HG02885 (cell line): ENCODE measurements around the gene GSKIP.

Source experiments
- ATAC-seq: cut with Tn5 transposase; IDR thresholded peaks from one replicate; pipeline ENCODE4 v1.9.1; 2021; ENCODE audit warnings: mild to moderate bottlenecking; ENCODE audit not compliant: unreplicated experiment, poor library complexity

Gene GSKIP

DNA sequence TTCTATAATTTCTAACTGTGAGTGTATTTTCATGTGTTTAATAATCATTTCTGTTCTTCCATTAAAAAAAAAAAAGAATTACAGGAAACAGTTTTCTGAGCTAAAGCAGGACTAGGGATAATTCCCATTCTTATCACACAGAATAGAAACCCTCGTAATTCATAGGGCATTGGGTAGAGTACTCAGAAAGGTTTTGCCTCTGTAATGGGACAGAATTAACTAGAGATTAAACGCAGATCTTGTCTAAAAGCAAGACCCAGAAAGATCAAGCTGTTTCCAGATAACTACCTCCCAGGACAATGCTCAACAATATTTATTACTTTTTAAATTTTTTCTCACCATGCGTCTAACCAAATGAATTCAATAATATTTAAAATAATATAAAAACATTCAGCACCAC, 10.2 kb downstream of the GSKIP start:
- no peak for ATAC-seq

DNA sequence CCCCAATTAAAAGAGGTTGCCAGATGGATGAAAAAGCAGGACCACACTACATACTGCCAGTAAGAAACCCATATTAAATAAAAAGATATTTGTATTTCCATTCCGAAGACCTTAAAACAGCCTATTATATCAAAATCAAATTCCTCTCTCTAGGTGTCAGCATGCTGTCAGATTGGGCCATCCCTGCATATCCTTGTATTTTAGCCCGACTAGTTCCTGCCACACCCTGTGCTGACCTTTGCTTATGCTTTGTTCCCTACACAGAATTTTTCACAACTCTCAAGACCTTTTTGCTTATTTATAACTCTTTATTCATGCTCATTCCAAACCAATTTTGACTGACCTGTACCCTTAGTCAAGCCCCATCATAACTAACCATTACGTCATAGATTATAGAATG, 12.8 kb downstream of the GSKIP start:
- no peak for ATAC-seq

- ATAC-seq = no peak
These were observed 17.4 kb downstream of the GSKIP start for GRCh38 chr14:96380735-96381134.

DNA sequence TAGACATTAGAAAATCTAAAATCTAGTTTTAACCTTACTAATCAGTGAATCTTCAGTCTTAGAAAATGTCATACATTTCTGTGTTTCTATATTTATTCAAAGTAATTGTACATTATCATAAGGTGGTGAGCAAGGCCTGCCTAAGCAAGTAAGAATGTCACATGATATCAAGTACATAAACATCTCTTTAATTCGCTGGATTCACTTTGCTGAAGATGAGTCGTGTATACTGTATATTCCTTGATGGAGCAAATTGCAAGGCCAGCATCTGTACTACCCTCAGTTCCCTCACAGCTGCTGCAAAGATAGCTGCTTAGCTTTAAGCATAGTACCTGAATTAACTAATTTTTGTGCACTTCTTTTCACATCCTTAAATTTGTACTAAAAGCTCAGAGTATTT, 20.1 kb downstream of the GSKIP start:
- ATAC-seq = no peak

DNA sequence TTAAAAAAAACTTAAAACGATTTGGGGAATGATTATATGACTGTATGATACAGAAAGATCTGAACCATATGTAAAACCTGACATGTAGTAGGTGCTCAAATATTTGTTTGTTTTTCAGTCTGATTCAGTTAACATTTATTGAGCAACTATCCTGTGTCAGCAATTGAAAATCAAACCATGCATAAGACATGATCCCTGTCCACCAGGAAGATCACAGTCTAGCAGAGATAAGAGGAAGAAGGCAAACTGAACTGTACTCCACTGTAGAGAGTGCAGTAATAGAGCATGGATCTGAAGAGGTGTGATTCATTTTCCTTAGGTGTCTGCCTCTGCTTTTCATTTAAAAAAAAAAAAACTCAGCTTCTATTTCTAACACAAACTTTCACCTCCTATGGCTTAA, 20.7 kb downstream of the GSKIP start:
- ATAC-seq = no peak

DNA sequence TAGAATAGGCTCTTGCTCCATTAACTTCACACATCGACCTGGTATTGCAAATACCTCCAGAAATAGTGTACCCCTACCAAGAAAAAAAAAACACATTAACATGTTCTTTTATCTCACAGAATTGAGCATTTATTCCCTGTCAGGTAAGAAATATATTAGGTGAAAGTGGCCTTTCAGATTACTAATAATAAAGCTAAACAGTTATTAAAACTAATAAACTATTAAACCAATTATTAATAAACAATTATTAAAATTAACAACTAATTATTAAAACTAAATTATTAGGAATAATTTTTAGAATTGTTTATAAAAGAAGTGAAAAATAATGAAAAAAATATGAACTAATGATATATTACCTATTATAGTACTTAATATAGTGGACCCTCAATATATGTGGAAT, 21.4 kb downstream of the GSKIP start:
- no peak for ATAC-seq

DNA sequence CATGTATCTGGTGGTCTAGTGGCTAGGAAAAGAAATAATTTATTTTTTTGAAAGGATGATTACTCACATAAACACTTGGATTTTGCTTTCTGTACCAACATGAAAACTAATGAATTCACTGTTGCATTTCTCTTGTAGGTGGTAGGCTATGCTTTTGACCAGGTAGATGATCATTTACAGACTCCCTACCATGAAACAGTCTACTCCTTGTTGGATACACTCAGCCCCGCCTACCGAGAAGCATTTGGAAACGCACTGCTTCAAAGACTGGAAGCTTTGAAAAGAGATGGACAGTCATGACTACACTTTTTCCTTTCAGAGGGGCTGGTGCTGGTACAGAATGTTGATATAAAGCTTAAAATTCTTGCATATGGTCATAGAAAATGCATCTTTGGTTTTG, 22.1 kb downstream of the GSKIP start:
- ATAC-seq = no peak

- ATAC-seq = no peak
These were observed 27.6 kb downstream of the GSKIP start for GRCh38 chr14:96390965-96391292.

GRCh38 chr14:96391293-96392118, 28.2 kb downstream of the GSKIP start:
- peak; percentile 90 for ATAC-seq

DNA sequence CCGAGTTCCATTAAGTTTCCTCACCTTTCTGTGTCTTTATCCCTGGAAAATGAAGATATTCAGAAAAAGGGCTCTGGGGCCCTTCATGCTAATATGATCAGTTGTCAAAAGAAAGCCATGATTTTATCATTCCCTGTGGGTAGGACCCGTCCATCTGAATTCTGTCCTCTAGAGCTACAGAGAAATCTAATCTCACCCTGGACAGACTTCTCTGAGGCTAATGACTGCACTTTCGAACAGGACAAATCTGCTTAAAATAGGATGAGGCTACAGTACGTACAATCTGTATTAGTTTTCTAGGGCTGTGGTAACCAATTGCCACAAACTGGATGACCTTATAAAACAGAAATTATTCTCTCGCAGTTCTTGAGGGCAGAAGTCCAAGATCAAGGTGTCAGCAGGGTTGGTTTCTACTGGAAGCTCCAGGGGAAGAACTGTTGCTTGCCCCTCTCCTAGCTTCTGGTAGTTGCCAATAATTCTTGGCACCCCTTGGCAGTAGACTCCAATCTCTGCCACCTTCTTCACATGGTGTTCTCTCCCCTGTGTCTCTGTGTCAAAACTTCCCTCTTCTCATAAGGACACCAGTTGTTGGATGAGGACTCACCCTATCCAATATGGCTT, 29.9 kb downstream of the GSKIP start:
- no peak for ATAC-seq

GRCh38 chr14:96394047-96394815, 30.9 kb downstream of the GSKIP start:
- no peak for ATAC-seq

- ATAC-seq = no peak
These were observed 35.1 kb downstream of the GSKIP start for GRCh38 chr14:96398432-96398831.

DNA sequence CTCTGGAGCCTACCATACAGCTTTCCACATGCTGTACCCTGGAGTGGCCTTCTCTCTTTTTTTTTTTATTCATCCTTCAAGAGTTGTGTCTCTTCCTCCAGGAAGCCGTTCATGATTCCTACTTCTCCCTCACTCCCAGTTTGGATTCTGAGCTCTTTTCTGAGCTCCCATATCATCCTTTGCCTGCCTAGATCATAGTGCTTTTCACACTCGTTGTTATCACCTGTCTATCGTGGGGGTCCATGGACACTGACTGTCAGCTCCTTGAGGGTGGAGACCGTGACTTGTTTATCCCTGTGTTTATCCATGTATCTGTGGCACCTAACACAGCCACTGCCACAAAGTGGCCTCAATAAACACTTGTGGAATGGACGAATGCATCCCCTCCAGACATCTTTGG, 35.6 kb downstream of the GSKIP start:
- no peak for ATAC-seq

GRCh38 chr14:96399405-96399804, 36.1 kb downstream of the GSKIP start:
- ATAC-seq = no peak

DNA sequence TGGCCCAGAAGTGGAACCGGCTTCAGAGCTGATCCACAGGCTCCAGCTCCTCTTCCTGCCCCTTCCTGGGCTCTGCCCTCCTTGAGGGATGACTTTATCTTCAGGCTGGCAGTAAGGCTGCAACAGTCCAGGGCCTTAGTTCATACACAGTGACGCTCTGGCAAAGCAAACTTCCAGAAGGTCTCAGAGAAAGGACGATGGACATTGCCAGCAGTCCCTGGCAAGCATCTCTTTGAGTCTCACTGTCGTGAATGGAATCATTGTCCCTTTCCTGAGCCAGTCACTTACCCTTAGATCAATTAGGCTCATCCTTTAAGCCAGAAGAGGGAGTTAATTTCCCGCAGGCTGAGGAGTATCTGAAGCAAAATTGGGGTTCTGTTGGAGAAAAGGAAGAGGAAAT, 37.2 kb downstream of the GSKIP start:
- ATAC-seq = no peak

DNA sequence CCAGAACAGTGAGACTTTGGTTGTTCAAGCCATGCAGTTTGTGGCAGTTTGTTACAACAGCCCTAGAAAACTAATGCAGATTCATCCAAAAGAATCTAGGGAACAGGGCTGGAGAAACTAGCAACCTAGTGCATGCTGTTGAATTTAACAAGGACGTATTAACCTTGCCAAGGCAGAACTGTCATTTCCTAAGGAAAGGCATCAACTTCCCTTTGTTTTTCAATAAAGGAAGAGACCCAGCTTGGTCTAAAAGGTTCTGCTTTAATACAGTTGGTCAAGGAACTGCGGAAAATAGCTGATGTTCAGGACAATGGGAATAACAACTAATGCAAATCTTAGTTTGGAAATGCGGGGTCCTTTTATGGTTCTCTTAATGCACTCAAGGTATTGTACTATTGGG, 40.1 kb downstream of the GSKIP start:
- ATAC-seq = no peak

DNA sequence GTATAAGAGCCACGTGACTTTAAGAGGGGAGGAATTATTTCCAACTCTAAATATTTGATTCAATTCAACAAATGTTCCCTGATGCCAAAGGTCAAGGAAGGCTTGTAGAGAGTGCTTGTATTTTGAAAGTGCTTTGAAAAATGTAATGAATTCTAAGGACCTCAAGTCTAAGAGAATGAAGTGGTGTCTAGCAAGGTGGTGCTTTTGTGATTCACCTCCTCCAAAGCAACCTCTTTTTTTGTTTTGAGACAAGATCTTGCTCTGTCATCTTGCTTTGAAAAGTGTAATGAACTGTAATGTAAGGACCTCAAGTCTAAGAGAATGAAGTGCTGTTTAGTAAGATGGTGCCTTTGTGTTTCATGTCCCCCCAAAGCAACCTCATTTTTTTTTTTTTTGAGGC, 42.4 kb downstream of the GSKIP start:
- ATAC-seq = no peak

- no peak for ATAC-seq
These were observed 44.7 kb downstream of the GSKIP start for GRCh38 chr14:96407935-96408570.

DNA sequence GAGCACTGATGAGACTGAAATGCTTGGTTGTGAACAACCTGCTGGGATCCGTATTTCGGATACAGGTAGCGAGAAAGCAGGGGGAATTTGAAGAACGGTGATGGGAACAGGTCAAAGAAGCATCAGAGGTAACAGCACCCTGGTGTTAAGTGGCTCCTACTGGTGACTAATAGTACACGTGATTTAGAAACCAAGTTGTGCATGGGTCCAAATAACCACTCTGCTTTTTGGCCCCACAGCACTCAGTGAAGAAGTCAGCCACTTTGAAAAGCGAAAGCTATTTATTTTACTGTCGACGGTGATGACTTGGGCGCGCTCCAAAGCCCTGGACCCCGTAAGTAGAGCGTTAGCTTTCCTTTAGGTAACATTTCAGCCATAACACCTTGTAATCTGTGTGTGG, 45.3 kb downstream of the GSKIP start:
- ATAC-seq = peak; percentile 42

- ATAC-seq = no peak
These were observed 46.4 kb downstream of the GSKIP start for GRCh38 chr14:96409701-96410100.

DNA sequence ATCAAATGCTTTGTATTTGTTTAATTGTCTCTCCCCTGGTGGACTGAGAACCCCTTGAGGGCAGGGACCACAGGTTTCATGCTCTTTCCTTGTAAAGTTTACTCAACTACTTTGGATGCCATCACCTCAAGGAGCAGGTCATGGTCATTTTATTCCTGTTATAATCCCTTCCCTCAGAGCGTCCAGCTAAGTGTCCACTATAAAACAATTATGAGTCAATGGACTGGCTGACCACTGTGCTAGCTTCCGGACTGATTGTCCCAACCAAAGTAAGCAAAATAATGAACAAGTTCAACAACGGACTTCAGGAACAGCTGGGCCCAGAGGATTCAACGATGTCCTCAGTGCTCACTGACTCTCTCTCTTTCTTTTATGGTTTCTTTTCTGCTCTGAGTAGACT, 46.8 kb downstream of the GSKIP start:
- ATAC-seq = no peak
